SU-DHL-6 (cell line): ENCODE measurements around the gene PRKCE.

ENCODE experiments used
- CTCF ChIP-seq: fragments of 200-600 bp; sonication (generic); IDR thresholded peaks from one replicate; pipeline ENCODE4 v1.5.1; 2017; ENCODE audit warnings: antibody characterized with exemption, mild to moderate bottlenecking, low read length, moderate library complexity; ENCODE audit not compliant: insufficient read depth, poor library complexity, severe bottlenecking
- EZH2phosphoT487 ChIP-seq: fragments of 200-600 bp; sonication (generic), shearing (Covaris generic); conservative IDR thresholded peaks from 2 replicates; pipeline ENCODE4 v1.6.1; 2018; ENCODE audit warnings: mild to moderate bottlenecking, antibody characterized with exemption, low read length, moderate library complexity, mixed read lengths

- TF ChIP-seq CTCF: no peak
- TF ChIP-seq EZH2phosphoT487: no peak
Observed at GRCh38 chr2:46157072-46157965, 505.8 kb downstream of the PRKCE start.
